Measurements from ENCODE around the gene PTEN. TPM values are rescaled to one million over a fixed set of nuclear protein-coding genes. Genes with fewer than 3 reads are reported as not detected.

Gene PTEN
- total and polyA plus RNA-seq, 4 donors: 11.5 to 76.6 (median 37.5) TPM

- H3K4me1 ChIP-seq (ENCODE audit: control insufficient read depth in 4 of 4, insufficient read depth in 4 of 4, low read length in 3 of 4): peaks cover 2 to 4% (median 2%) of the 10 kb centered on the region in 4 donors
- WGBS: 92% methylated on average over 2 of the region's 2 CpGs
- peaks cover 0 to 6% (median under 1%) of the 10 kb centered on the region in 4 donors for H3K9me3 ChIP-seq (ENCODE audit: control insufficient read depth in 4 of 4, low read length in 3 of 4)
- TF ChIP-seq FOXA1 (IDR thresholded peaks at IDR 0.05) (no peak), REST (IDR thresholded peaks at IDR 0.05) (no peak), HNF4A (conservative IDR thresholded peaks at IDR 0.05) (no peak), GABPA (IDR thresholded peaks at IDR 0.05 in 1 of 2, conservative IDR thresholded peaks at IDR 0.05 in 1 of 2) (no peak), SP1 (IDR thresholded peaks at IDR 0.05) (no peak), TAF1 (conservative IDR thresholded peaks at IDR 0.05) (no peak), HNF4G (IDR thresholded peaks at IDR 0.05) (no peak), JUND (IDR thresholded peaks at IDR 0.05) (no peak), FOXA2 (IDR thresholded peaks at IDR 0.05) (no peak), RXRA (IDR thresholded peaks at IDR 0.05) (no peak), ZBTB33 (IDR thresholded peaks at IDR 0.05) (no peak), NR2F2 (IDR thresholded peaks at IDR 0.05) (no peak), MAX (IDR thresholded peaks at IDR 0.05) (no peak), RAD21 (IDR thresholded peaks at IDR 0.05) (no peak), YY1 (IDR thresholded peaks at IDR 0.05) (no peak)
- H3K27ac ChIP-seq (ENCODE audit: low read depth in 1 of 2, low read length in 2 of 2): no peak overlapping the region
- DNase-seq (ENCODE audit: low spot score): no peak
- no peaks in the 10 kb centered on the region for H3K27me3 ChIP-seq (ENCODE audit: control insufficient read depth in 4 of 4, insufficient read depth in 4 of 4, low read length in 3 of 4)
- no peak overlapping the region for H3K9ac ChIP-seq (ENCODE audit: low read depth in 1 of 2, low read length in 2 of 2)
- H3K4me3 ChIP-seq (ENCODE audit: low read depth in 1 of 3, low read length in 3 of 3): no peak overlapping the region
- H3K36me3 ChIP-seq (ENCODE audit: control insufficient read depth in 4 of 4, insufficient read depth in 3 of 4, low read depth in 1 of 4, low read length in 3 of 4): peaks cover 0 to 4% (median 1%) of the 10 kb centered on the region in 4 donors
Measured at GRCh38 chr10:87913156-87913921, 49.9 kb downstream of the PTEN start.

- H3K9me3 ChIP-seq (ENCODE audit: control insufficient read depth in 4 of 4, low read length in 3 of 4): peaks cover 0 to 6% (median under 1%) of the 10 kb centered on the region in 4 donors
- H3K4me3 ChIP-seq (ENCODE audit: low read depth in 1 of 3, low read length in 3 of 3): no peak overlapping the region
- H3K36me3 ChIP-seq (ENCODE audit: control insufficient read depth in 4 of 4, insufficient read depth in 3 of 4, low read depth in 1 of 4, low read length in 3 of 4): peaks cover 0 to 4% (median 1%) of the 10 kb centered on the region in 4 donors
- no peak overlapping the region for H3K9ac ChIP-seq (ENCODE audit: low read depth in 1 of 2, low read length in 2 of 2)
- DNase-seq (ENCODE audit: low spot score): no peak
- no peaks in the 10 kb centered on the region for H3K27me3 ChIP-seq (ENCODE audit: control insufficient read depth in 4 of 4, insufficient read depth in 4 of 4, low read length in 3 of 4)
- peaks cover 2 to 5% (median 3%) of the 10 kb centered on the region in 4 donors for H3K4me1 ChIP-seq (ENCODE audit: control insufficient read depth in 4 of 4, insufficient read depth in 4 of 4, low read length in 3 of 4)
- 94% methylated on average over 4 of the region's 4 CpGs for WGBS
- TF ChIP-seq MAX (IDR thresholded peaks at IDR 0.05): no peak
- no peak for TF ChIP-seq JUND (IDR thresholded peaks at IDR 0.05)
- TF ChIP-seq FOXA2 (IDR thresholded peaks at IDR 0.05): no peak
- TF ChIP-seq HNF4G (IDR thresholded peaks at IDR 0.05): no peak
- TF ChIP-seq HNF4A (conservative IDR thresholded peaks at IDR 0.05): no peak
- no peak for TF ChIP-seq GABPA (IDR thresholded peaks at IDR 0.05 in 1 of 2, conservative IDR thresholded peaks at IDR 0.05 in 1 of 2)
- no peak for TF ChIP-seq CTCF (IDR thresholded peaks at IDR 0.05; ENCODE audit: low read depth, low read length, missing input control)
- TF ChIP-seq TAF1 (conservative IDR thresholded peaks at IDR 0.05): no peak
- no peak for TF ChIP-seq ZBTB33 (IDR thresholded peaks at IDR 0.05)
- TF ChIP-seq SP1 (IDR thresholded peaks at IDR 0.05): no peak
- no peak for TF ChIP-seq REST (IDR thresholded peaks at IDR 0.05)
- no peak for TF ChIP-seq FOXA1 (IDR thresholded peaks at IDR 0.05)
- no peak for TF ChIP-seq RXRA (IDR thresholded peaks at IDR 0.05)
- no peak overlapping the region for H3K27ac ChIP-seq (ENCODE audit: low read depth in 1 of 2, low read length in 2 of 2)
Measured at GRCh38 chr10:87915406-87915805, 52.0 kb downstream of the PTEN start.
